Measurements from ENCODE around the gene WWOX.

WWOX gene

GRCh38 chr16:78609402-78610274 lies 510.2 kb downstream of the WWOX start:
- no peak for DNase-seq (ENCODE audit: low read depth)

- no peak for DNase-seq (ENCODE audit: low read depth)
Measured at GRCh38 chr16:78611318-78611717, 511.9 kb downstream of the WWOX start.

- no peak for DNase-seq (ENCODE audit: low read depth)
Measured at GRCh38 chr16:78619811-78620210, 520.4 kb downstream of the WWOX start.

- peak; percentile 59 for DNase-seq (ENCODE audit: low read depth)
Measured at GRCh38 chr16:78620291-78620690, 520.8 kb downstream of the WWOX start.

GRCh38 chr16:78623796-78624195 lies 524.3 kb downstream of the WWOX start:
- no peak for DNase-seq (ENCODE audit: low read depth)

- DNase-seq (ENCODE audit: low read depth): no peak
Measured at GRCh38 chr16:78624366-78624765, 524.9 kb downstream of the WWOX start.

GRCh38 chr16:78628461-78629045 lies 529.1 kb downstream of the WWOX start:
- DNase-seq (ENCODE audit: low read depth): no peak

- DNase-seq (ENCODE audit: low read depth): no peak
Measured at GRCh38 chr16:78629173-78629572, 529.7 kb downstream of the WWOX start.

GRCh38 chr16:78630102-78630501 lies 530.6 kb downstream of the WWOX start:
- DNase-seq (ENCODE audit: low read depth): no peak

- no peak for DNase-seq (ENCODE audit: low read depth)
Measured at GRCh38 chr16:78633551-78633950, 534.1 kb downstream of the WWOX start.

GRCh38 chr16:78635807-78636206 lies 536.4 kb downstream of the WWOX start:
- DNase-seq (ENCODE audit: low read depth): no peak

GRCh38 chr16:78638371-78638770 lies 538.9 kb downstream of the WWOX start:
- DNase-seq (ENCODE audit: low read depth): no peak

GRCh38 chr16:78639775-78640174 lies 540.3 kb downstream of the WWOX start:
- DNase-seq (ENCODE audit: low read depth): no peak

GRCh38 chr16:78640886-78641285 lies 541.4 kb downstream of the WWOX start:
- no peak for DNase-seq (ENCODE audit: low read depth)

GRCh38 chr16:78641433-78641832 lies 542.0 kb downstream of the WWOX start:
- DNase-seq (ENCODE audit: low read depth): no peak

GRCh38 chr16:78642621-78643285 lies 543.3 kb downstream of the WWOX start:
- no peak for DNase-seq (ENCODE audit: low read depth)

- no peak for DNase-seq (ENCODE audit: low read depth)
Measured at GRCh38 chr16:78645657-78646056, 546.2 kb downstream of the WWOX start.

GRCh38 chr16:78647019-78647418 lies 547.6 kb downstream of the WWOX start:
- no peak for DNase-seq (ENCODE audit: low read depth)

GRCh38 chr16:78647491-78647890 lies 548.0 kb downstream of the WWOX start:
- DNase-seq (ENCODE audit: low read depth): no peak

GRCh38 chr16:78648517-78648916 lies 549.1 kb downstream of the WWOX start:
- no peak for DNase-seq (ENCODE audit: low read depth)

GRCh38 chr16:78650339-78651074 lies 551.1 kb downstream of the WWOX start:
- DNase-seq (ENCODE audit: low read depth): no peak

GRCh38 chr16:78654929-78655328 lies 555.5 kb downstream of the WWOX start:
- DNase-seq (ENCODE audit: low read depth): no peak

Measured in CMK (cell line).